NB4 (cell line): ENCODE results near the gene ZNF18.
"Not testable (repeated sequence)": the region's sequence is repeated elsewhere in the genome, so short reads cannot be mapped to it uniquely, and the experiment has no call there.

Experiments used
- MYC ChIP-seq: IDR thresholded peaks from 2 replicates; pipeline ENCODE4 v1.6.1; 2011; ENCODE audit warnings: low read depth, low read length
- POLR2A ChIP-seq: IDR thresholded peaks from 2 replicates; pipeline ENCODE4 v1.6.1; 2011; ENCODE audit warnings: mild to moderate bottlenecking; ENCODE audit not compliant: insufficient read length; ENCODE audit errors: extremely low read depth
- TF ChIP-seq, protein P1 (sequence below): IDR thresholded peaks from one replicate; pipeline ENCODE4 v1.5.1; 2012; ENCODE audit warnings: low read depth, low read length
- TF ChIP-seq, protein P2 (sequence below): IDR thresholded peaks from 2 replicates; pipeline ENCODE4 v1.6.1; 2011; ENCODE audit warnings: low read depth, low read length

DNA sequence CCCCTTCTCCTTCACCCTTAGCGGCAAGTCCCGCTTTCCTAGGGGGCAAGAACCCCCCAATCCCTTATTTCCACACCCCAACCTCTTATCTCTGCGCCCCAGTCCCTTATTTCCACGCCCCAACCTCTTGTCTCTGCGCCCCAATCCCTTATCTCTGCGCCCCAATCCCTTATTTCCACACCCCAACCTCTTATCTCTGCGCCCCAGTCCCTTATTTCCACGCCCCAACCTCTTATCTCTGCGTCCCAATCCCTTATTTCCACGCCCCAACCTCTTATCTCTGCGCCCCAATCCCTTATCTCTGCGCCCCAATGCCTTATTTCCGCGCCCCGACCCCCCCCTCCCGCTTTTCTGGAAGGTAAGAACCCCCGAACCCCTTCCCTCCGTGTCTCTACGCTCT, 24.5 kb downstream of the ZNF18 start:
- TF ChIP-seq, protein P1, sequence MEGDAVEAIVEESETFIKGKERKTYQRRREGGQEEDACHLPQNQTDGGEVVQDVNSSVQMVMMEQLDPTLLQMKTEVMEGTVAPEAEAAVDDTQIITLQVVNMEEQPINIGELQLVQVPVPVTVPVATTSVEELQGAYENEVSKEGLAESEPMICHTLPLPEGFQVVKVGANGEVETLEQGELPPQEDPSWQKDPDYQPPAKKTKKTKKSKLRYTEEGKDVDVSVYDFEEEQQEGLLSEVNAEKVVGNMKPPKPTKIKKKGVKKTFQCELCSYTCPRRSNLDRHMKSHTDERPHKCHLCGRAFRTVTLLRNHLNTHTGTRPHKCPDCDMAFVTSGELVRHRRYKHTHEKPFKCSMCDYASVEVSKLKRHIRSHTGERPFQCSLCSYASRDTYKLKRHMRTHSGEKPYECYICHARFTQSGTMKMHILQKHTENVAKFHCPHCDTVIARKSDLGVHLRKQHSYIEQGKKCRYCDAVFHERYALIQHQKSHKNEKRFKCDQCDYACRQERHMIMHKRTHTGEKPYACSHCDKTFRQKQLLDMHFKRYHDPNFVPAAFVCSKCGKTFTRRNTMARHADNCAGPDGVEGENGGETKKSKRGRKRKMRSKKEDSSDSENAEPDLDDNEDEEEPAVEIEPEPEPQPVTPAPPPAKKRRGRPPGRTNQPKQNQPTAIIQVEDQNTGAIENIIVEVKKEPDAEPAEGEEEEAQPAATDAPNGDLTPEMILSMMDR: not testable (repeated sequence)
- TF ChIP-seq POLR2A, MYC: not testable (repeated sequence)
- TF ChIP-seq, protein P2, sequence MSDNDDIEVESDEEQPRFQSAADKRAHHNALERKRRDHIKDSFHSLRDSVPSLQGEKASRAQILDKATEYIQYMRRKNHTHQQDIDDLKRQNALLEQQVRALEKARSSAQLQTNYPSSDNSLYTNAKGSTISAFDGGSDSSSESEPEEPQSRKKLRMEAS: not testable (repeated sequence)
